ENCODE results near the gene PDLIM3.

GRCh38 chr4:185552254-185552653 lies 16.9 kb upstream of the PDLIM3 start:
- TF ChIP-seq CTCF (conservative IDR thresholded peaks at IDR 0.05) (no peak), EZH2 (IDR thresholded peaks at IDR 0.05; ENCODE audit: low read depth) (no peak)
